Thoracic aorta endothelial cell (primary cell): ENCODE data around the gene RIOX2. TPM values are rescaled to one million over a fixed set of nuclear protein-coding genes. Genes with fewer than 3 reads are reported as not detected.

ENCODE experiments used
- total RNA-seq: library from RNA; depleted of rRNA; stranded (reverse); fragments of >200 nt; gene quantifications from 2 replicates; pipeline ENCODE4 v1.2.3, GENCODE V29; 2012

RIOX2 gene
- total RNA-seq: 35.2 and 35.8 TPM in 2 replicates

GRCh38 chr3:97971679-97972567 lies at the start of gene RIOX2:
Gene RIOX2, minus strand, starts transcription at chr3:97972431. Its CDS starts 4,838 bp downstream, at chr3:97967593.

Other genes starting within 250 kb of the RIOX2 start
- 10.8 TPM in 2 replicates for gene ARL6, start 207.7 kb downstream of the RIOX2 start, total RNA-seq
- 33.6 and 35.6 TPM in 2 replicates for gene CRYBG3, start 150.4 kb downstream of the RIOX2 start, total RNA-seq
- not detected in 2 replicates for gene GABRR3, start 62.9 kb upstream of the RIOX2 start, total RNA-seq
- gene OR5AC2, start 114.7 kb upstream of the RIOX2 start, total RNA-seq: not detected in 2 replicates
- gene OR5H1, start 158.3 kb upstream of the RIOX2 start, total RNA-seq: not detected in 2 replicates
- gene OR5H14, start 175.0 kb upstream of the RIOX2 start, total RNA-seq: not detected in 2 replicates
- gene OR5H15, start 194.3 kb upstream of the RIOX2 start, total RNA-seq: not detected in 2 replicates